Glutamatergic neuron (in vitro differentiated cells): ENCODE data around the gene OR4E2. TPM values are rescaled to one million over a fixed set of nuclear protein-coding genes. Genes with fewer than 3 reads are reported as not detected.

Source experiments
- DNase-seq: peaks from one replicate; pipeline ENCODE4 v3.0.0; 2022
- H3K27ac Mint-ChIP-seq: one replicate; pipeline ENCODE4 v1.8.0; 2020; ENCODE audit warnings: mild to moderate bottlenecking, mixed read lengths, inconsistent platforms; ENCODE audit not compliant: unreplicated experiment
- H3K27me3 Mint-ChIP-seq: one replicate; pipeline ENCODE4 v1.8.0; 2020; ENCODE audit warnings: mild to moderate bottlenecking, moderate library complexity, mixed read lengths, inconsistent platforms; ENCODE audit not compliant: unreplicated experiment
- H3K36me3 Mint-ChIP-seq: one replicate; pipeline ENCODE4 v1.8.0; 2020; ENCODE audit warnings: mild to moderate bottlenecking, mixed read lengths, inconsistent platforms; ENCODE audit not compliant: unreplicated experiment
- H3K4me1 Mint-ChIP-seq: one replicate; pipeline ENCODE4 v1.8.0; 2020; ENCODE audit warnings: mild to moderate bottlenecking, low read depth, mixed read lengths, inconsistent platforms; ENCODE audit not compliant: unreplicated experiment
- H3K4me3 Mint-ChIP-seq: one replicate; pipeline ENCODE4 v1.8.0; 2020; ENCODE audit warnings: mild to moderate bottlenecking, mixed read lengths, inconsistent platforms; ENCODE audit not compliant: unreplicated experiment
- H3K9me3 Mint-ChIP-seq: one replicate; pipeline ENCODE4 v1.8.0; 2020; ENCODE audit warnings: mild to moderate bottlenecking, moderate library complexity, mixed read lengths, inconsistent platforms; ENCODE audit not compliant: unreplicated experiment
- total RNA-seq: library from RNA; stranded (reverse); fragmentation: NEBNext Ultra II Directional; extraction: Animal tissue kit (Norgen Biotek cat#: 25700); gene quantifications from one replicate; pipeline ENCODE4 v1.2.1, GENCODE V29; 2021; ENCODE audit not compliant: unreplicated experiment
- TF ChIP-seq, protein P1 (sequence below): fragments of 200-600 bp; sonication (generic); IDR thresholded peaks from one replicate; pipeline ENCODE4 v1.5.0; 2021; ENCODE audit not compliant: partially characterized antibody, unreplicated experiment

OR4E2 gene
- total RNA-seq, 1 donor from 2014 or later: not detected

- no peak for DNase-seq
- TF ChIP-seq, protein P1, sequence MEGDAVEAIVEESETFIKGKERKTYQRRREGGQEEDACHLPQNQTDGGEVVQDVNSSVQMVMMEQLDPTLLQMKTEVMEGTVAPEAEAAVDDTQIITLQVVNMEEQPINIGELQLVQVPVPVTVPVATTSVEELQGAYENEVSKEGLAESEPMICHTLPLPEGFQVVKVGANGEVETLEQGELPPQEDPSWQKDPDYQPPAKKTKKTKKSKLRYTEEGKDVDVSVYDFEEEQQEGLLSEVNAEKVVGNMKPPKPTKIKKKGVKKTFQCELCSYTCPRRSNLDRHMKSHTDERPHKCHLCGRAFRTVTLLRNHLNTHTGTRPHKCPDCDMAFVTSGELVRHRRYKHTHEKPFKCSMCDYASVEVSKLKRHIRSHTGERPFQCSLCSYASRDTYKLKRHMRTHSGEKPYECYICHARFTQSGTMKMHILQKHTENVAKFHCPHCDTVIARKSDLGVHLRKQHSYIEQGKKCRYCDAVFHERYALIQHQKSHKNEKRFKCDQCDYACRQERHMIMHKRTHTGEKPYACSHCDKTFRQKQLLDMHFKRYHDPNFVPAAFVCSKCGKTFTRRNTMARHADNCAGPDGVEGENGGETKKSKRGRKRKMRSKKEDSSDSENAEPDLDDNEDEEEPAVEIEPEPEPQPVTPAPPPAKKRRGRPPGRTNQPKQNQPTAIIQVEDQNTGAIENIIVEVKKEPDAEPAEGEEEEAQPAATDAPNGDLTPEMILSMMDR: no peak
- H3K4me1 Mint-ChIP-seq: no peaks in the 10 kb centered on the region
- H3K4me3 Mint-ChIP-seq: no peak overlapping the region
- no peaks in the 10 kb centered on the region for H3K9me3 Mint-ChIP-seq
- H3K27ac Mint-ChIP-seq: no peak overlapping the region
- no peaks in the 10 kb centered on the region for H3K27me3 Mint-ChIP-seq
- H3K36me3 Mint-ChIP-seq: peaks cover 4% of the 10 kb centered on the region
Observed at GRCh38 chr14:21631084-21631483, 22.6 kb upstream of the OR4E2 start.

GRCh38 chr14:21634840-21635239 is 18.8 kb upstream of the OR4E2 start, which contains the start of gene OR10G2:
TSS of gene OR10G2 (minus strand) at chr14:21634940. CDS start at chr14:21634842, 98 bp downstream.
- Mint-ChIP-seq H3K4me1 (no peaks in the 10 kb centered on the region), H3K27ac (no peak within 1 kb of the TSS), H3K36me3 (no peaks in the 10 kb centered on the region), H3K27me3 (no peaks in the 10 kb centered on the region), H3K4me3 (no peak within 1 kb of the TSS), H3K9me3 (no peaks in the 10 kb centered on the region)
- no peak for DNase-seq
- TF ChIP-seq, protein P1: no peak

DNA sequence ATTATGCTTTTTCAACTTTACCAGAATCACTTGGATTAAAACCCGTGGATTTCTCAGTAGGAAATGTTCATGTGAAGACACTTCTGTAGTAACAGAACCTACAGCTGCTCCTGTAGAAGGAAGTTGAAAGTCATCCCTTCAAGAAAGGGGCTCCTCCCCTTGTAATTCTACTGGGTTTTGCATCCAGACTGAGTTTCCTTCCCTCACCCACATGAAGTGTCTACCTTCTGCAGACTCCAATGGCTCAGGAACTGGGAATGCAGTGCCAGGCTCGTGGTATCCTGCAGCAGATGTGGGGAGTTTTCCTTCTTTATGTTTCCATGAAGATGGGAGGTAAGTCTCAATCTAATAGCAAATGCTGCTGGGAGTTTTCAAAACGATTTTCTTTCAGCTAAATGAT is 11.0 kb upstream of the OR4E2 start:
- Mint-ChIP-seq H3K36me3 (no peaks in the 10 kb centered on the region), H3K4me3 (no peak overlapping the region), H3K4me1 (no peaks in the 10 kb centered on the region), H3K27ac (no peak overlapping the region), H3K9me3 (no peaks in the 10 kb centered on the region), H3K27me3 (no peaks in the 10 kb centered on the region)
- no peak for DNase-seq
- TF ChIP-seq, protein P1: no peak

DNA sequence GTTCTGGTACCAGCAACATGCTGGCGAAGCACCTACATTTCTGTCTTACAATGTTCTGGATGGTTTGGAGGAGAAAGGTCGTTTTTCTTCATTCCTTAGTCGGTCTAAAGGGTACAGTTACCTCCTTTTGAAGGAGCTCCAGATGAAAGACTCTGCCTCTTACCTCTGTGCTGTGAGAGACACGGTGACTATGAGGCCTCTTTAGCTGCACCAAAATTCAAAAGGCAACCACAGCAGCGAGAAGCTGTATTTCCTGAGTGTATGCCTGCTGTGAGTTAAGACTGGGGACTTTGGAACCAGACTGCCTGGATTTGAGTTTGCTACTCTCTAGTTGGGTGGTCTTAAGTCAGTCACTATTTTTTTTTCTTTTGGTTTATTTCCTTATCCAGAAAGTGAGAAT is 10.2 kb upstream of the OR4E2 start:
- Mint-ChIP-seq H3K4me1 (no peaks in the 10 kb centered on the region), H3K27ac (no peak overlapping the region), H3K36me3 (no peaks in the 10 kb centered on the region), H3K4me3 (no peak overlapping the region), H3K9me3 (no peaks in the 10 kb centered on the region), H3K27me3 (no peaks in the 10 kb centered on the region)
- TF ChIP-seq, protein P1: no peak
- DNase-seq: no peak

DNA sequence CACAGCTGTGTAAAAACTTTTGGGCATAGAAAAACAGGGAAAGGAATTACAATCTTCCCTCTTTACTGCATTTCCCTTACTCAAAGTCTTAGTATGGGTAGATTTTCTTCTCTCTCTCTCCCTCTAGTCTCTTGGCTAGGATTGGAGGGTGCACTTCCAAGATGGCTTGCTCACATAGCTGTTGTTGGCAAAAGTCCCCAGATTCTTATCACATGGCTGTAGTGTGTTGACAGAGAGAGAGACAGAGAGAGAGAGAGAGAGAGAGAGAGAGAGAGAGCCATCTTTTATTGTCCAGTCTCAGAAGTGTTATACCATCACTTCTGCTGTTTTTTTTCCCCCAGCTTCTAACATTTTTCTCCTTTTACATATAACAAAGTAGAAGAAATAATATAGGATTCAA is 6.3 kb upstream of the OR4E2 start:
- Mint-ChIP-seq H3K27me3 (no peaks in the 10 kb centered on the region), H3K27ac (no peak overlapping the region), H3K4me1 (no peaks in the 10 kb centered on the region), H3K36me3 (no peaks in the 10 kb centered on the region), H3K9me3 (peaks cover 3% of the 10 kb centered on the region), H3K4me3 (no peak overlapping the region)
- DNase-seq: no peak
- TF ChIP-seq, protein P1: no peak
